LoVo (cell line): Measurements from ENCODE around the gene SMYD3.

Experiments
- DNase-seq: peaks from one replicate; pipeline ENCODE4 v3.0.0-alpha.2; 2016; ENCODE audit warnings: low spot score

Gene SMYD3

GRCh38 chr1:246462986-246463385 lies 44.1 kb downstream of the SMYD3 start:
- DNase-seq: no peak

- DNase-seq: no peak
These were observed 46.7 kb downstream of the SMYD3 start for GRCh38 chr1:246460406-246460805.

- no peak for DNase-seq
These were observed 47.9 kb downstream of the SMYD3 start for GRCh38 chr1:246459221-246459620.

GRCh38 chr1:246455476-246455875 lies 51.6 kb downstream of the SMYD3 start:
- no peak for DNase-seq

GRCh38 chr1:246454655-246455054 lies 52.4 kb downstream of the SMYD3 start:
- DNase-seq: no peak

- peak; percentile 26 for DNase-seq
These were observed 56.3 kb downstream of the SMYD3 start for GRCh38 chr1:246450611-246451251.

GRCh38 chr1:246448373-246448772 lies 58.7 kb downstream of the SMYD3 start:
- no peak for DNase-seq

- no peak for DNase-seq
These were observed 59.6 kb downstream of the SMYD3 start for GRCh38 chr1:246447501-246447900.

GRCh38 chr1:246445503-246445902 lies 61.6 kb downstream of the SMYD3 start:
- no peak for DNase-seq

GRCh38 chr1:246444617-246445016 lies 62.5 kb downstream of the SMYD3 start:
- DNase-seq: no peak

- DNase-seq: no peak
These were observed 69.1 kb downstream of the SMYD3 start for GRCh38 chr1:246437961-246438360.

- no peak for DNase-seq
These were observed 71.5 kb downstream of the SMYD3 start for GRCh38 chr1:246435421-246436041.

GRCh38 chr1:246434335-246434734 lies 72.7 kb downstream of the SMYD3 start:
- DNase-seq: no peak

GRCh38 chr1:246428542-246429308 lies 78.4 kb downstream of the SMYD3 start:
- DNase-seq: no peak

- no peak for DNase-seq
These were observed 79.5 kb downstream of the SMYD3 start for GRCh38 chr1:246427611-246428010.

GRCh38 chr1:246425895-246426294 lies 81.2 kb downstream of the SMYD3 start:
- no peak for DNase-seq

GRCh38 chr1:246425139-246425794 lies 81.8 kb downstream of the SMYD3 start:
- DNase-seq: no peak

- no peak for DNase-seq
These were observed 86.8 kb downstream of the SMYD3 start for GRCh38 chr1:246420300-246420699.

- no peak for DNase-seq
These were observed 88.3 kb downstream of the SMYD3 start for GRCh38 chr1:246418565-246419312.

- DNase-seq: no peak
These were observed 89.1 kb downstream of the SMYD3 start for GRCh38 chr1:246417813-246418564.

- no peak for DNase-seq
These were observed 89.8 kb downstream of the SMYD3 start for GRCh38 chr1:246417152-246417812.
